Loucy (cell line): ENCODE results near the gene FLCN.
"Not testable (repeated sequence)": the region's sequence is repeated elsewhere in the genome, so short reads cannot be mapped to it uniquely, and the experiment has no call there.

Experiments used
- H2AFZ ChIP-seq: fragments of 200-600 bp; sonication (generic); 2 replicates; pipeline ENCODE4 v1.6.0; 2016; ENCODE audit warnings: antibody characterized with exemption, mild to moderate bottlenecking, low read length, moderate library complexity
- H3F3A ChIP-seq: fragments of 200-600 bp; 2 replicates; pipeline ENCODE4 v1.6.0; 2016; ENCODE audit warnings: antibody characterized with exemption, low read depth, mild to moderate bottlenecking
- H3K27me3 ChIP-seq: fragments of 200-600 bp; sonication (generic); 2 replicates; pipeline ENCODE4 v1.6.1; 2014; ENCODE audit warnings: low read length, mild to moderate bottlenecking; ENCODE audit not compliant: insufficient read depth, poor library complexity, severe bottlenecking
- H3K36me3 ChIP-seq: fragments of 200-600 bp; sonication (generic); 2 replicates; pipeline ENCODE4 v1.6.1; 2016; ENCODE audit warnings: low read length; ENCODE audit not compliant: insufficient read depth
- H3K4me1 ChIP-seq: fragments of 200-600 bp; sonication (generic); 2 replicates; pipeline ENCODE4 v1.5.1; 2014; ENCODE audit warnings: low read length, mild to moderate bottlenecking; ENCODE audit not compliant: insufficient read depth, poor library complexity, severe bottlenecking
- H3K4me2 ChIP-seq: fragments of 200-600 bp; sonication (generic); 2 replicates; pipeline ENCODE4 v1.6.0; 2014; ENCODE audit warnings: antibody characterized with exemption, low read length, low read depth, mild to moderate bottlenecking; ENCODE audit not compliant: poor library complexity, severe bottlenecking
- H3K4me3 ChIP-seq: fragments of 200-600 bp; sonication (generic); 2 replicates; pipeline ENCODE4 v1.5.1; 2014; ENCODE audit warnings: low read length, mild to moderate bottlenecking, mixed read lengths; ENCODE audit not compliant: poor library complexity, severe bottlenecking
- H3K79me2 ChIP-seq: fragments of 200-600 bp; sonication (generic); 2 replicates; pipeline ENCODE4 v1.6.1; 2014; ENCODE audit warnings: low read length; ENCODE audit not compliant: insufficient read depth
- H3K9ac ChIP-seq: fragments of 200-600 bp; sonication (generic); 2 replicates; pipeline ENCODE4 v1.6.0; 2014; ENCODE audit warnings: mild to moderate bottlenecking, low read depth, low read length, moderate library complexity; ENCODE audit not compliant: poor library complexity, severe bottlenecking
- H3K9me2 ChIP-seq: fragments of 200-600 bp; sonication (generic); replicated peaks from 2 replicates; pipeline ENCODE4 v1.6.1; 2016; ENCODE audit warnings: low read depth, low read length, mixed read lengths
- H3K9me3 ChIP-seq: fragments of 200-600 bp; sonication (generic); 2 replicates; pipeline ENCODE4 v1.6.1; 2014; ENCODE audit warnings: mild to moderate bottlenecking, antibody characterized with exemption, low read length, low read depth; ENCODE audit not compliant: insufficient read depth
- H4K20me1 ChIP-seq: fragments of 200-600 bp; sonication (generic); 2 replicates; pipeline ENCODE4 v1.6.0; 2014; ENCODE audit warnings: antibody characterized with exemption, low read length, mild to moderate bottlenecking; ENCODE audit not compliant: insufficient read depth, poor library complexity, severe bottlenecking
- CTCF ChIP-seq: fragments of 200-600 bp; sonication (generic); conservative IDR thresholded peaks from 2 replicates; pipeline ENCODE4 v1.5.1; 2014; ENCODE audit warnings: mild to moderate bottlenecking, antibody characterized with exemption, low read length
- EZH2phosphoT487 ChIP-seq: fragments of 200-600 bp; IDR thresholded peaks from 2 replicates; pipeline ENCODE4 v1.6.1; 2018; ENCODE audit warnings: antibody characterized with exemption, mild to moderate bottlenecking, moderate library complexity, borderline replicate concordance

FLCN gene

GRCh38 chr17:17279316-17279715 lies 42.3 kb upstream of the FLCN start:
- H3K79me2 ChIP-seq: peaks cover 57% of the 10 kb centered on the region
- H4K20me1 ChIP-seq: peaks cover 50% of the 10 kb centered on the region
- H3K4me2 ChIP-seq: peak overlapping the region; percentile 92

DNA sequence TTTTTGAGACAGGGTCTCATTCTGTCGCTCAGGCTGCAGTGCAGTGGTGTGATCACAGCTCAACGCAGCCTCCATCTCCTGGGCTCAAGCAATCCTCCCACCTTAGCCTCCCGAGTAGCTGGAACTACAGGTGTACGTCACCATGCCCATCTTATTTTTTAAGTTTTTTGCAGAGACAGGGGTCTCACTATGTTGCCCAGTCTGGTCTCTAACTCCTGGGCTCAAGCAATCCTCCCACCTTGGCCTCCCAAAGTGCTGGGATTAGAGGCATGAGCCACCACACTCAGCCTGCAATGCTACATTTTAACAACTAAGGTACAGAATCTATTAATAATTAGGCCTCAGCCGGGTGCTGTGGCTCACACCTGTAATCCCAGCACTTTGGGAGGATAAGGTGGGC lies 40.5 kb upstream of the FLCN start:
- Histone ChIP-seq H3K4me2 (peak overlapping the region; percentile 92), H3K36me3 (peaks cover 22% of the 10 kb centered on the region; the same call in 1 of the 2 replicates), H3K4me3 (peak overlapping the region; percentile 38), H3K9ac (peak overlapping the region; percentile 13), H3K4me1 (peaks cover 35% of the 10 kb centered on the region), H4K20me1 (peaks cover 57% of the 10 kb centered on the region), H3K79me2 (peaks cover 74% of the 10 kb centered on the region)
- not testable (repeated sequence) for H3F3A ChIP-seq, H3K9me2 ChIP-seq, H3K9me3 ChIP-seq, H2AFZ ChIP-seq, H3K27me3 ChIP-seq

More at GRCh38 chr17:17279316-17279715, 42.3 kb upstream of the FLCN start:
- no peak overlapping the region for H2AFZ ChIP-seq
- H3F3A ChIP-seq: no peaks in the 10 kb centered on the region
- H3K4me1 ChIP-seq: peaks cover 35% of the 10 kb centered on the region
- peaks cover 5% of the 10 kb centered on the region; the same call in 1 of the 2 replicates for H3K36me3 ChIP-seq
- H3K9ac ChIP-seq: peak overlapping the region; percentile 91
- TF ChIP-seq EZH2phosphoT487 (no peak), CTCF (no peak)
- no peaks in the 10 kb centered on the region for H3K27me3 ChIP-seq
- H3K4me3 ChIP-seq: peak overlapping the region; percentile 91
- no peaks in the 10 kb centered on the region for H3K9me2 ChIP-seq
- H3K9me3 ChIP-seq: no peaks in the 10 kb centered on the region

GRCh38 chr17:17275971-17276370 lies 39.0 kb upstream of the FLCN start:
- no peak overlapping the region for H2AFZ ChIP-seq
- peaks cover 30% of the 10 kb centered on the region; the same call in 1 of the 2 replicates for H3K36me3 ChIP-seq
- no peak overlapping the region for H3K4me3 ChIP-seq
- H3K9ac ChIP-seq: no peak overlapping the region
- peaks cover 62% of the 10 kb centered on the region for H4K20me1 ChIP-seq
- no peaks in the 10 kb centered on the region for H3K9me3 ChIP-seq
- no peaks in the 10 kb centered on the region for H3K9me2 ChIP-seq
- TF ChIP-seq EZH2phosphoT487: no peak
- no peak for TF ChIP-seq CTCF
- peak overlapping the region; percentile 92 for H3K4me2 ChIP-seq
- no peaks in the 10 kb centered on the region for H3F3A ChIP-seq
- H3K27me3 ChIP-seq: no peaks in the 10 kb centered on the region
- H3K4me1 ChIP-seq: peaks cover 30% of the 10 kb centered on the region
- H3K79me2 ChIP-seq: peaks cover 77% of the 10 kb centered on the region
